ENCODE results near the gene RHOBTB3.
"Not testable (repeated sequence)": the region's sequence is repeated elsewhere in the genome, so short reads cannot be mapped to it uniquely, and the experiment has no call there.

RHOBTB3 gene

DNA sequence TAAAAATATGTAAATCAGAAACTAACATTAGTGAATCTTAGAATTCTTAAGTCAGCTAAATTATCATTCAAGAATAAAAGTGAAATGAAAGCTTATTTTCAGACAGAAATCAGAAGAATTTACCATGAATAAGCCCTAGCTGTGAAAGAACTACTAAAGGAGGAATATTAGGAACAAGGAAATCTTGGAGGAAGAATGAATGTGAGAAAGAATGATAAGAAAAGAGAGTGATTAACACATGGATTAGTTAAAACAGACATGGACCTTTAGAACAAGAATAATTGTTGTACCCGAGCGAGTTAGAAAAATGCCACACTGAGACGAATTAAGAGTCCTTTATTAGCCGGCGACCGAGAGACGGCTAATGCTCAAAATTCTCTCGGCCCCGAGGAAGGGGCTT lies 24.1 kb upstream of the RHOBTB3 start:
- Histone ChIP-seq H3K4me1 (ENCODE audit: control insufficient read depth, low read depth, low read length) (peaks cover 5% of the 10 kb centered on the region), H3K27me3 (ENCODE audit: control insufficient read depth, insufficient read depth, low read length) (peaks cover 34% of the 10 kb centered on the region), H3K9ac (ENCODE audit: low read length) (no peak overlapping the region), H3K4me3 (ENCODE audit: low read length) (no peak overlapping the region), H3K27ac (ENCODE audit: low read length) (no peak overlapping the region), H3K36me3 (ENCODE audit: control insufficient read depth, low read depth, low read length) (no peaks in the 10 kb centered on the region), H3K9me3 (ENCODE audit: control insufficient read depth, low read depth, low read length) (no peaks in the 10 kb centered on the region)

DNA sequence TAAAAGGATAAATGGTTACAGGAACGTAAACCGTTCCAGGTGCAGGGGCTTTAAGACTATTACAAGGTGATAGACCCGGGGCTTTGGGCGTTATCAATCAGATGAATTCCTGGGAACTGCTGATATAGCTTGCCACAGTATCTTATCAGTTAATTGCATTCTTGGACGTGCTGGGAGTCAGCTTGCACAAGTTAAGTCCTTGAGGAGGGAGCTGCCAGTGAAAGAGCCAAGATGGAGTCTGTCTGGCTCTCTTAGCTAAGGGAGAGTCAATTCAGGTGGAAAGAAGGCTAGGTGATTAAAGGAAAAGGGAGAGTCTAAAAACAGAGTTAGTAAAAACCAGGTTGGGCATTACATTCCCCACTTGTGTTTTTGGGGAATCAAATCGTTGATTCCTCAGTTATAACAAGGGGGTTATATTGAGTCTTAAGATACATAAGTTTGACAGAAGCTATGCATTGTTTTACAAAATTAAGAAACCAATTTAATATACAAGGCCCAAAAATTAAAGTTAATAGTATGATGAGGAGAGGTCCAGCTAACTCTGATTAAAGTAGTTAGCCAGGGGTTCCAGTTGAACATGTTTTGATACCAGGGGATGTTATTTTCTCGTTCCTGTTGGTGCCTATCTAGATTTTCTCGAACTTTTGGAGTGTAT lies 23.5 kb upstream of the RHOBTB3 start:
- not testable (repeated sequence) for H3K36me3 ChIP-seq (ENCODE audit: control insufficient read depth, low read depth, low read length); H3K9ac ChIP-seq (ENCODE audit: low read length); H3K4me3 ChIP-seq (ENCODE audit: low read length); H3K27ac ChIP-seq (ENCODE audit: low read length); H3K9me3 ChIP-seq (ENCODE audit: control insufficient read depth, low read depth, low read length)
- H3K4me1 ChIP-seq (ENCODE audit: control insufficient read depth, low read depth, low read length), result peaks cover 10% of the 10 kb centered on the region
- peaks cover 40% of the 10 kb centered on the region for H3K27me3 ChIP-seq (ENCODE audit: control insufficient read depth, insufficient read depth, low read length)

DNA sequence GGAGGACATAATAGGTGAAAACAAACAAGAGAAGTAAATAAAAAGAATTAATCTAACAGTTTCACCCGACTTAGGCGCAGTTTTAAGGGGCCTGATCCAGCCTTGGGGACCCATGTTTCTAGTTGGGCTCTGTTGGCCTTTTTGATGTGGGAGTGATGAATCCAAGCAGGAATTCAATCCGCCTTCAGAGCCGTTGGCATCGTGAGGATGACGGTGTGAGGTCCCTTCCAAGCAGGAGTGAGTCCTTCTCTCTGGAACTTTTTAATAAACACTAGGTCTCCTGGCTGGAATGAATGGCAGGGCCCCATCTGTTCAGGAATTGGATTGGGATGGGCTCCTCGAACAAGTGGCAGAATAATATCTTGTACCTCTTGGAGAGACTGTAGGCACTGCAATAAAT lies 22.3 kb upstream of the RHOBTB3 start:
- Histone ChIP-seq H3K9me3 (ENCODE audit: control insufficient read depth, low read depth, low read length) (no peaks in the 10 kb centered on the region), H3K27ac (ENCODE audit: low read length) (no peak overlapping the region), H3K36me3 (ENCODE audit: control insufficient read depth, low read depth, low read length) (no peaks in the 10 kb centered on the region), H3K27me3 (ENCODE audit: control insufficient read depth, insufficient read depth, low read length) (peaks cover 42% of the 10 kb centered on the region), H3K4me1 (ENCODE audit: control insufficient read depth, low read depth, low read length) (peaks cover 10% of the 10 kb centered on the region), H3K9ac (ENCODE audit: low read length) (no peak overlapping the region), H3K4me3 (ENCODE audit: low read length) (no peak overlapping the region)

DNA sequence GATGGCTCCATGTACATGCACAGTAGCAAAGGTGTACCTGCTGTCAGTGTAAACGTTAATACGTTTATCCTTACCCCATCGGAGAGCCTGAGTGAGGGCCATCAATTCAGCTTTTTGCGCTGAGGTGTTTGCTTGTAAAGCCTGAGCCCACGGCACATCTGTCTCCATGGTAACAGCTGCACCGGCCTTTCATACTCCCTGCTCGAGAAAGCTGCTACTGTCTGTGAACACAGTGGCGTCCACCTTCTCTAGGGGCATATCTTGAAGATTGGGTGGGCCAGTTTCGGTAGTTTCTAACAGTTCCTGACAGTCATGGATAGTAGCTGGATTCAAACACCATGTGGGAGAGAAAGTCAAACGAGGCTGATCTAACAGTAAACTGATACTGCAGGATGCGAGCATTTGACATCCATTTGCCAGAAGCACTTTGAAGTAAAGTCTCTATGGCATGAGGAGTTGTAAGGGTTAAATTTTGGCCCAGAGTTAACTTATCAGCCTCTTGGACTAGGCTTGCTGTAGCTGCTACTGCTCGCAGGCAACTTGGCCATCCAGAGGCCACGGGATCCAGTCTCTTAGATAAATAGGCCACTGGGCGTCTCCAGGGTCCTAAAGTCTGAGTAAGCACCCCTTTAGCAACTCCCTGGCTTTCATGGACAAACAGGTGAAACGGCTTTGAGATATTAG lies 21.0 kb upstream of the RHOBTB3 start:
- Histone ChIP-seq H3K4me1 (ENCODE audit: control insufficient read depth, low read depth, low read length) (peaks cover 10% of the 10 kb centered on the region), H3K4me3 (ENCODE audit: low read length) (peak overlapping the region; percentile 88), H3K27me3 (ENCODE audit: control insufficient read depth, insufficient read depth, low read length) (peaks cover 42% of the 10 kb centered on the region)

DNA sequence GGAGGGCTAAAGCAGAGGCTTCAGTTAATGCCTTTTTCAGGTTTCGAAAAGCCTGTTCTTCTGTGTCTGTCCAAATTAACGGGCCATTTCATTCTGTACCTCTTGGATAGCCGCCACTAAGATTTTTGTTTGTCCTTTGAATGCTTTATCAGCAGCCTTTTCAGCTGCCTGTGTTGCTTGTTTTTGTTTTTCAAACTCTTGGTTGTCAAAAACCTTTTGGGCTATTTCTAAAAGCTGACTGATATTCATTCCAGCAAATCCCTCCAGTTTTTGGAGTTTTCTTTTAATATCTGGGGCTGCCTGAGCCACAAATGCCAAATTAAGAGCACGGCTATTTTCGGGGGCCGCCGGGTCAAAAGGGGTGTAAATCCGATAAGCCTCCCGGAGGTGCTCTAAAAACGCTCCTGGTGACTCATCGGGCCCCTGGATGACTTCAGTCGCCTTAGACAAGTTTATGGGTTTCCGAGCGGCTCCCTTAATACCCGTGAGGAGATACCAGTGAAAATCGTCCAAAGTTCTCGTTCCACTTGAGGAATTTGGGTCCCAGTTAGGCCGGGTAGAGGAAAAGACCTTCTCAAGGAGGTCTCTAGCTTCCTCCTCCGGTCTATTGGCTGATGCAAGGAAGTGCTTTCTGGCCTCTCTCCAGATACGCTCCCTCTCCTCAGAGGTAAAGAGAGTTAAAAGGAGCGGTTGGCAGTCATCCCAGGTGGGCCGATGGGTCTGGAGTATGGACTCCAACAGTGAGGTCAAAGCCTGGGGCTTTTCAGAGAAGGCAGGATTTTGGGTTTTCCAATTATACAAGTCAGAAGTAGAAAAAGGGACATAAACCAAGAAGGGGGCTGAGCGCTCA lies 20.3 kb upstream of the RHOBTB3 start:
- peak overlapping the region; percentile 50 for H3K9ac ChIP-seq (ENCODE audit: low read length)
- peak overlapping the region; percentile 88 for H3K4me3 ChIP-seq (ENCODE audit: low read length)
- not testable (repeated sequence) for H3K27ac ChIP-seq (ENCODE audit: low read length); H3K36me3 ChIP-seq (ENCODE audit: control insufficient read depth, low read depth, low read length); H3K9me3 ChIP-seq (ENCODE audit: control insufficient read depth, low read depth, low read length)
- H3K4me1 ChIP-seq (ENCODE audit: control insufficient read depth, low read depth, low read length), result peaks cover 10% of the 10 kb centered on the region
- H3K27me3 ChIP-seq (ENCODE audit: control insufficient read depth, insufficient read depth, low read length), result peaks cover 42% of the 10 kb centered on the region

More for the DNA sequence above, 21.0 kb upstream of the RHOBTB3 start:
- peak overlapping the region; percentile 50 for H3K9ac ChIP-seq (ENCODE audit: low read length)
- no peaks in the 10 kb centered on the region for H3K9me3 ChIP-seq (ENCODE audit: control insufficient read depth, low read depth, low read length)
- no peaks in the 10 kb centered on the region for H3K36me3 ChIP-seq (ENCODE audit: control insufficient read depth, low read depth, low read length)
- H3K27ac ChIP-seq (ENCODE audit: low read length), result no peak overlapping the region

DNA sequence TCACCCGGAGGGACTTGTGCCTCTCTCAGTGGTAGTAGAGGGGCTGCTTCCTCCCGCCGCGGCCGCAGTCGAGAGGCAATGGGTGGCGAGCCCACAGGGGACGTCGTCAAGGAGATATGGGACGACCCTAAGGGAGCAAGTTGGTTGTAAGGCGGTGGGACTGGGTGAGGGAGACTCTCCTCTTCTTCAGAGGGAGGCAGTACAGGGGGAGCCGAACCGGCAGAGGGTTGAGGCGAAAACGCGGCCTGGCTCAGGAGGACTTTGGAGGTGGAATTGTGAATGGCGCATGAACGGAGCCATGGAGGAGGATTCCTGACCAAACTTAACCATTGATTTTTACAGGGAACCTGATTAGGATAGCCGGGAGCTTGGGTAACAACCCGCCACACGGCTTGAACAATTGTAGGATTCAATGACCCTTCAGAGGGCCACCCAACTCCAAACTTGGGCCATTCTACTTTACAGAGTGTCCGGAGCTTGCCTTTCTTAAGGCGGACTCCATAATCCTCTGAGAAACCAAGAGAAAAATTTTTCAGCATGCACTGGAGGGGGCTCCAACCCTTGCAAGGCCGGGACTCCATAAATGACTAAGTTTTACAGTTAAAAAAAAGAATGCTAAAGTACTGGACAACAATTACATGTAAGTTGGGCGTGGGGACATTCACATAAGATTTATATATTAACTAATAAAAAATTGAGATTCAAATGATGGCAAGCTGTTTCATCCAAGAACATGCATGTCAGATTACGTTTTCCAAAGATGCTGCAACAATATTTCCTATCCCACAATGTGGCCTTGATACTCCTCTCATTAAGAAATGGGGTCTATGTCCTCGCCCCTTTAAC lies 19.4 kb upstream of the RHOBTB3 start:
- H3K9me3 ChIP-seq (ENCODE audit: control insufficient read depth, low read depth, low read length), result no peaks in the 10 kb centered on the region
- no peak overlapping the region for H3K27ac ChIP-seq (ENCODE audit: low read length)

DNA sequence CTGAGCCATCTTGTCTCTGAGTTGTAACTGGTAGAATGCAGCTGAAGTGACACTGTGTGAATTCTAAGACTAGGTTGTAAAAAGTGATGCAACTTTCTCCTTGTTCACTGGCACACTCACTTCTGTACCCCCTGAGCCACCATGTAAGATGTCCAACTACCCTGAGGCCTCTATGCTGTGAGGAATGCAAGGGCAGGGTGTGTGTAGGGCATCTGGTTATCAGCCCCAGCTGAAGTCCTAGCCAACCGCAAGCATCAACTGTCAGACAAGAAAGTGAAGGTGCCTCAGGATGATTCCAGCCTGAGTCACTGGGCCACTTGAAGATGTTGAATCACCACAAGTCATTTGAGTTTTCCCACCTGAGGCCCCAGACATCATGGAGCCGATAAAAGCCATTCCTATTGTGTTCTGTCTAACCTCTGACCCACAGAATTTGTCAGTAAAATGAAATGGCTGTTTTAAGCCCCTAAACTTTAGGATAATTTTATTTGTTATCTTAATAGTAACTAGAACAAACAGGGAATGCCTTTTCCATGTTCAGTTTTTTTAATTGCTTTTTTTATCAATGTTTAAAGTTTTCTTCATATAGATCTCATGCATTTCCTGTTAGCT lies 18.7 kb upstream of the RHOBTB3 start:
- Histone ChIP-seq H3K4me1 (ENCODE audit: control insufficient read depth, low read depth, low read length) (peaks cover 10% of the 10 kb centered on the region), H3K27ac (ENCODE audit: low read length) (no peak overlapping the region), H3K9me3 (ENCODE audit: control insufficient read depth, low read depth, low read length) (no peaks in the 10 kb centered on the region)

More for the DNA sequence above, 19.4 kb upstream of the RHOBTB3 start:
- Histone ChIP-seq H3K4me1 (ENCODE audit: control insufficient read depth, low read depth, low read length) (peaks cover 10% of the 10 kb centered on the region), H3K36me3 (ENCODE audit: control insufficient read depth, low read depth, low read length) (no peaks in the 10 kb centered on the region), H3K27me3 (ENCODE audit: control insufficient read depth, insufficient read depth, low read length) (peaks cover 42% of the 10 kb centered on the region), H3K9ac (ENCODE audit: low read length) (peak overlapping the region; percentile 50), H3K4me3 (ENCODE audit: low read length) (peak overlapping the region; percentile 88)

DNA sequence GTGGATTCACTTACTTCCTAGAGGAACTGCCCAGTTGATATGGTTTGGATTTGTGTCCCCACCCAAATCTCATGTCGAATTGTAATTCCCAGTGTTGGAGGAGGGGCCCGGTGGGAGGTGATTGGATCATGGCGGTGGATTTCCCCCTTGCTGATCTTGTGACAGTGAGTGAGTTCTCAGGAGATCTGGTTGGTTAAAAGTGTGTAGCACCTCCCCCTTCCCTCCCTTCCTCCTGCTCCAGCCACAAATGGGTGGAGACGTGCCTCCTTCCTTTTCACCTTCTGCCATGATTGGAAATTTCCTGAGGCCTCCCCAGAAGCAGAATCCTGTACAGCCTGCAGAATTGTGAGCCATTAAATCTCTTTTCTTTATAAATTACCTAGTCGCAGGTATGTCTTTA lies 17.9 kb upstream of the RHOBTB3 start:
- H3K9ac ChIP-seq (ENCODE audit: low read length); H3K4me3 ChIP-seq (ENCODE audit: low read length); H3K36me3 ChIP-seq (ENCODE audit: control insufficient read depth, low read depth, low read length); H3K9me3 ChIP-seq (ENCODE audit: control insufficient read depth, low read depth, low read length); H3K27ac ChIP-seq (ENCODE audit: low read length): not testable (repeated sequence)
- Histone ChIP-seq H3K4me1 (ENCODE audit: control insufficient read depth, low read depth, low read length) (peaks cover 14% of the 10 kb centered on the region), H3K27me3 (ENCODE audit: control insufficient read depth, insufficient read depth, low read length) (peaks cover 42% of the 10 kb centered on the region)

More for the DNA sequence above, 18.7 kb upstream of the RHOBTB3 start:
- Histone ChIP-seq H3K4me3 (ENCODE audit: low read length) (no peak overlapping the region), H3K9ac (ENCODE audit: low read length) (no peak overlapping the region), H3K36me3 (ENCODE audit: control insufficient read depth, low read depth, low read length) (no peaks in the 10 kb centered on the region), H3K27me3 (ENCODE audit: control insufficient read depth, insufficient read depth, low read length) (peaks cover 42% of the 10 kb centered on the region)

DNA sequence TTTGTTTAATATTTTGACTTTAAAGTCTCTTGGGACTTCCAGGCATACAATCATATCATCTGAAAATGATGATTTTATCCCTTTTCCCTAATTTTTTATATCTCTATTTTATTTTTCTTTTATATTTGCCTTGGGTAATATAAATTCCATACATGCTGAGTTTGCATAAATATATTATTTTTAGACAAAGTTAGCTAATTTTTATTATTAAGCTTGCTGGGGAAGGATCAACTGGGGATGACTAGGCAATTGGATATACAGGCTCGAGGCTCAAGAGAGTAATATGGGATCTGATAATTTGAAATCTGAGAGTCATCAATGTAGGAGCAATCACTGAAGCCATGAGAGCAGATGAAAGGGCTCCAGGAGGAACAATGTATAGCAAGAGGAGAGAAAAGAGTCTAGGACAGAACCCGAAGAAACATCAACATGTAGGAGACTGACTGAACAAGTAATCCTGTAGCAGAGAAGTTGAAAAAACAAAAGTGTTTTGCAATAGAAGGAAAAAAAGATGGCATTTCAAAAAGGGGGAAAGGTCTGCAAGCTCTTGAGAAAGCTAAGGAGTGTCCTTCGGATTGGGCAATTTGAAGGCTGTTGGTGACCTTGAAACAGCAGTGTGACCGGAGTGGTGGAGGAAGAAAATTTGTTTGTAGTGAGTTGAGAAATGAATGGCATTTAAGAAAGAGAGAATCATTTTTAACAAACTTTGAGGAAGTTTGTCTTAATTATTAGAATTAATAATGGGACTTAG lies 17.0 kb upstream of the RHOBTB3 start:
- H3K9ac ChIP-seq (ENCODE audit: low read length), result no peak overlapping the region
- no peaks in the 10 kb centered on the region for H3K36me3 ChIP-seq (ENCODE audit: control insufficient read depth, low read depth, low read length)
- no peaks in the 10 kb centered on the region for H3K9me3 ChIP-seq (ENCODE audit: control insufficient read depth, low read depth, low read length)
- H3K27me3 ChIP-seq (ENCODE audit: control insufficient read depth, insufficient read depth, low read length), result peaks cover 33% of the 10 kb centered on the region
- no peak overlapping the region for H3K4me3 ChIP-seq (ENCODE audit: low read length)
- H3K4me1 ChIP-seq (ENCODE audit: control insufficient read depth, low read depth, low read length), result peaks cover 15% of the 10 kb centered on the region
- H3K27ac ChIP-seq (ENCODE audit: low read length), result no peak overlapping the region

DNA sequence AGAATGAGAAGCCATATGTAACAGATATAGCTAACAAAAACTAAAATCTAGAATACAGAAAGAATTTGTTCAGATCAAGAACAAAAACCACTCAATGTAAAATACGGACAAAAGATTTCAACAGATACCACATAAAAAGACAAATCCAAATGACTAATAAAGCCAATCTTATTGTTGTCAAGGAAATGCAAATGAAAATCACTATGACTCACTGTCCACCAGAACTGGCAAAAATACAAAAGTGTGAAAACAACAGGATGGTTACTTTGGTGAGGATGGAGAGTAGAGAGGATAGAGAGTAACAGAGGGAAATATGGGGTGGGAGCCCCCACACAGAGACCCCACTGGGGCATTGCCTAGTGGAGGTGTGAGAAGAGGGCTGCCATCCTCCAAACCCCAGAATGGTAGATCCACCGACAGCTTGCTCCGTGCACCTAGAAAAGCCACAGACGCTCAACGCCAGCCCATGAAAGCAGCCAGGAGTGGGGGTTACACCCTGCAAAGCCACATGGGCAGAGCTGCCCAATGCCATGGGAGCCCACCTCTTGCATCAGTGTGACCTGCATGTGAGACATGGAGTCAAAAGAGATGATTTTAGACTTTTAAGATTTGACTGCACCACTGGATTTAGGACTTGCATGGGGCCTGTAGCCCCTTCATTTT lies 15.2 kb upstream of the RHOBTB3 start:
- H3K9ac ChIP-seq (ENCODE audit: low read length), result no peak overlapping the region
- peaks cover 10% of the 10 kb centered on the region for H3K4me1 ChIP-seq (ENCODE audit: control insufficient read depth, low read depth, low read length)
- no peak overlapping the region for H3K4me3 ChIP-seq (ENCODE audit: low read length)
- no peaks in the 10 kb centered on the region for H3K36me3 ChIP-seq (ENCODE audit: control insufficient read depth, low read depth, low read length)
- H3K9me3 ChIP-seq (ENCODE audit: control insufficient read depth, low read depth, low read length), result no peaks in the 10 kb centered on the region
- H3K27ac ChIP-seq (ENCODE audit: low read length), result no peak overlapping the region
- peaks cover 16% of the 10 kb centered on the region for H3K27me3 ChIP-seq (ENCODE audit: control insufficient read depth, insufficient read depth, low read length)
